Measurements from ENCODE around the gene MUSK. TPM values are rescaled to one million over a fixed set of nuclear protein-coding genes. Genes with fewer than 3 reads are reported as not detected.

MUSK gene
- total and polyA plus RNA-seq, 2 of the 4 experiments (the other 2 are of a cell fraction), result 0.07 to 0.18 TPM

DNA sequence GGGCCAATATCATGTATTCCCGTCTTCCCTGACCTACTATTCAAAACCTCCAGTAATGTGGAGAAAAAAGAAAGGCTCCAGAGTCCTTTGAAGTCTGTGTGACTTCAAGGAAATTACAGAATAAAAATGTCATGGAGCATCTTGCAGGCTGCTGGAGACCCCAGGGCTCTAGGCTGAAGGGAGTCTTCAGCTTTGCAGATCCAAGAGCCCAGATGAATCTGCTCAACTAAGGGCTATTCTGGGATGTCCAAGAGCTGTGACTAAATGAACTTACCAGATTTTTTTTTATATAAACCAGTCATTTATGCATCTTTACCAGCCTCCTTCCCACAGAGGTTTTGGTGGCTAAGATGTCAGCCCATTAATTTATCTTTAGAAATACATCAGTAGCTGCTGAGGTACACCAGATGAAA is 167.3 kb downstream of the MUSK start:
- Histone ChIP-seq H3K79me1 (ENCODE audit: low read depth in 1 of 2, low read length in 2 of 2) (peaks cover 3 to 24% of the 10 kb centered on the region in 2 experiments; a peak in 3 of 4 replicates), H3K4ac (ENCODE audit: low read depth, low read length) (peak overlapping the region; percentile 98), H3K23ac (ENCODE audit: low read depth, low read length) (peak overlapping the region; percentile 92; the same call in 1 of the 2 replicates), H3K18ac (ENCODE audit: low read depth, low read length) (peak overlapping the region; percentile 97), H3K9me1 (ENCODE audit: insufficient read depth, low read length) (peaks cover 4% of the 10 kb centered on the region; the same call in 1 of the 2 replicates), H3K4me1 (ENCODE audit: control insufficient read depth, insufficient read depth, low read length) (peaks cover 8% of the 10 kb centered on the region), H3K56ac (ENCODE audit: extremely low read depth, insufficient read depth, low read length) (peak overlapping the region; percentile 97), H2AFZ (replicated peaks; ENCODE audit: low read length, poor library complexity) (no peak overlapping the region), H2BK15ac (ENCODE audit: low read depth, low read length) (peak overlapping the region; percentile 92), H2BK120ac (ENCODE audit: low read depth, low read length) (peak overlapping the region; percentile 98), H2BK20ac (ENCODE audit: low read depth, low read length) (peak overlapping the region; percentile 98), H4K91ac (ENCODE audit: insufficient read depth, low read depth, low read length) (peak overlapping the region; percentile 97), H4K5ac (ENCODE audit: low read depth, low read length) (peak overlapping the region; percentile 94; the same call in 1 of the 2 replicates), H2AK9ac (replicated peaks; ENCODE audit: low read depth, low read length, poor library complexity) (no peak overlapping the region), H3K9me3 (ENCODE audit: control insufficient read depth, insufficient read depth, low read length) (0 out of 2 replicates have a peak, but pooled peaks cover 3% of the 10 kb centered on the region), H3K4me3 (ENCODE audit: insufficient read depth, low read depth, low read length) (no peak overlapping the region), H2AK5ac (ENCODE audit: low read depth, low read length) (peak overlapping the region; percentile 96; the same call in 1 of the 2 replicates), H4K20me1 (ENCODE audit: insufficient read depth, low read length) (no peaks in the 10 kb centered on the region), H2BK5ac (ENCODE audit: low read depth, low read length, poor library complexity, severe bottlenecking) (peak overlapping the region; percentile 99), H3K9ac (ENCODE audit: low read depth, low read length) (no peak overlapping the region), H3K27ac (ENCODE audit: insufficient read depth, low read length) (peak overlapping the region; percentile 97), H3K27me3 (ENCODE audit: control insufficient read depth, insufficient read depth, low read length) (no peaks in the 10 kb centered on the region), H3K14ac (replicated peaks; ENCODE audit: low read depth, low read length) (peak overlapping the region; percentile 83), H4K8ac (ENCODE audit: low read depth in 2 of 2, low read length in 2 of 2) (peak overlapping the region; percentile 82 to 91), H3K36me3 (ENCODE audit: control insufficient read depth, insufficient read depth, low read length) (no peaks in the 10 kb centered on the region), H3K4me2 (ENCODE audit: low read depth, low read length) (peak overlapping the region; percentile 58)
- dilution Hi-C loops (cut with HindIII; ENCODE audit: low sequenced_read_pairs, unreplicated experiment) (no loop called here), intact Hi-C loops (cut with micrococcal nuclease) (loop anchor here (1.0 to 5.0 kb wide), 2 partner anchors 39 to 186 kb away; no protein-coding TSS in a partner anchor), in situ Hi-C loops (cut with MboI; ENCODE audit: low sequenced_read_pairs) (no loop called here)
- no CpG with 5 or more reads among the region's 1 CpG for WGBS, 2 experiments (ENCODE audit: extremely low coverage in 2 of 2, insufficient read length in 1 of 2)
- DNase-seq (peak; percentile 61), ATAC-seq (ENCODE audit: low read depth) (peak; percentile 54)
- no peak for TF ChIP-seq RFX5 (IDR thresholded peaks at IDR 0.05; ENCODE audit: low read depth, low read length)
- TF ChIP-seq, protein P1, sequence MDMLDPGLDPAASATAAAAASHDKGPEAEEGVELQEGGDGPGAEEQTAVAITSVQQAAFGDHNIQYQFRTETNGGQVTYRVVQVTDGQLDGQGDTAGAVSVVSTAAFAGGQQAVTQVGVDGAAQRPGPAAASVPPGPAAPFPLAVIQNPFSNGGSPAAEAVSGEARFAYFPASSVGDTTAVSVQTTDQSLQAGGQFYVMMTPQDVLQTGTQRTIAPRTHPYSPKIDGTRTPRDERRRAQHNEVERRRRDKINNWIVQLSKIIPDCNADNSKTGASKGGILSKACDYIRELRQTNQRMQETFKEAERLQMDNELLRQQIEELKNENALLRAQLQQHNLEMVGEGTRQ (IDR thresholded peaks at IDR 0.05; ENCODE audit: low read depth, low read length), result no peak
- no peak for TF ChIP-seq NFE2L2 (IDR thresholded peaks at IDR 0.05; ENCODE audit: low read depth, low read length)
- TF ChIP-seq, protein P2, sequence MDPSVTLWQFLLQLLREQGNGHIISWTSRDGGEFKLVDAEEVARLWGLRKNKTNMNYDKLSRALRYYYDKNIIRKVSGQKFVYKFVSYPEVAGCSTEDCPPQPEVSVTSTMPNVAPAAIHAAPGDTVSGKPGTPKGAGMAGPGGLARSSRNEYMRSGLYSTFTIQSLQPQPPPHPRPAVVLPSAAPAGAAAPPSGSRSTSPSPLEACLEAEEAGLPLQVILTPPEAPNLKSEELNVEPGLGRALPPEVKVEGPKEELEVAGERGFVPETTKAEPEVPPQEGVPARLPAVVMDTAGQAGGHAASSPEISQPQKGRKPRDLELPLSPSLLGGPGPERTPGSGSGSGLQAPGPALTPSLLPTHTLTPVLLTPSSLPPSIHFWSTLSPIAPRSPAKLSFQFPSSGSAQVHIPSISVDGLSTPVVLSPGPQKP (IDR thresholded peaks at IDR 0.05; ENCODE audit: borderline replicate concordance, low read depth, low read length), result no peak
- no peak for TF ChIP-seq POLR2A (IDR thresholded peaks at IDR 0.05; ENCODE audit: low read depth, low read length)
- no peak for TF ChIP-seq RAD21 (IDR thresholded peaks at IDR 0.05; ENCODE audit: low read length)
- no peak for TF ChIP-seq BHLHE40 (IDR thresholded peaks at IDR 0.05; ENCODE audit: low read depth, low read length)
- no peak for TF ChIP-seq FOS (IDR thresholded peaks at IDR 0.05; ENCODE audit: low read depth, low read length)
- TF ChIP-seq MAZ (IDR thresholded peaks at IDR 0.05; ENCODE audit: borderline replicate concordance, low read depth, low read length), result no peak
- POLR2A ChIA-PET (ENCODE audit: unreplicated experiment), result interaction anchor here (0.6 to 0.9 kb wide), 2 partner anchors 16 to 20 kb away, joined by 4 to 5 read pairs; no protein-coding TSS in a partner anchor
- CTCF ChIA-PET, result interaction anchor here (0.9 kb wide), 1 partner anchor 194 kb away, joined by 3 read pairs; no protein-coding TSS in a partner anchor
- no TSS peak for BruUV-seq (replicated peaks)

All from IMR-90 (cell line).